ENCODE measurements around the gene CACNA1C.

CACNA1C gene

DNA sequence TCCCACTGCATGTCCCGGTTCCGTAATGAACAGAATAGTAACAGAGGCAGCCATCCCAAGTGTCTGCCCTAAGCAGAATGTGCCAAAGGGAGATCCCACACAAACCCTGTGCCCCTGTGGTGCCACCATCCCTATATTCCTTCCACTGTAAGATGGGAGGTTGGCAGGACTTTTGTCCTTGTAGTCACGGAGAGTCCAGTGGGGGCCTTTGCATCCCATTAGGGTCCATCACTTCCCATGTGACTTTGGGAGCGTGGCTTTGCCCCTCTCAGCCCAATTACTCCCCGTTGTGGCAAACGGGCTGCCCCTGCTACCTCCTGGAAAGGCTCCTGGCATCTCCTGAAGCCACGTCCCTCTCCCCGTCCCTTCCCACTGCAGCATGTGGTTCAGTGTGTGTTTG, 552.5 kb downstream of the CACNA1C start:
- no peak for DNase-seq (ENCODE audit: low spot score)

DNA sequence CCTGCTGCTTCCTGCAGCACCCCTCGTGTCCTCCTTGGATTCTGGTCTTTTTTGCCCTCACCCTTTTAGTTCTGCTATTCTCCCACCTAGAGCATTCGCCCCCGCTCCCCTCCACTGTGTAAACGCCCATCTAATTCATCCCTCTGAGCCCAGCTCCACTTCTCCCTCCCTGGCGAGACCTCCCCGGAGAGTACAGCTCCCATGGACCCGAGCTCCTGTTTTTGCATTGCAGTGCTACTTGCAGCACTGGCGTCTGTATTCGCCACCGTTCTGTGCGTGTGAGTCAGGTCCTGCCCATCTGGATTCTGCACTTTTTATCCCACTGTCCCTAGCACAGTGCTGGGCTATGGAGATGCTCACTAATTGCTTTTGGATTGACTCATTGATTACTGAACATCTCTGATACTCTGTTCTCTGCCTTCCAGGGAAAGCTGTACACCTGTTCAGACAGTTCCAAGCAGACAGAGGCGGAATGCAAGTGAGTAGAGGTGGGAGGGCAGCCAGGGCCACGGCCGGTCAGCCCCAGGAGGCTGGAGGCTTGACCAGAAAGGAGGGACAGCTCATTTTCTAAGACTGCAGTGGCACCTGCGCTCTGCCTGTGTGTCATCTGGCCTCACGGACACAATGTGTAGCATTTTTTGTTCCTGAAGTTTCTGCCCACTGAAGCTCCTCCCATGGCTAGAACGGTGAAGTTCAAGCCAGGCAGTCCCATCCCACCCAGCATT, 553.6 kb downstream of the CACNA1C start:
- DNase-seq (ENCODE audit: low spot score): no peak

DNA sequence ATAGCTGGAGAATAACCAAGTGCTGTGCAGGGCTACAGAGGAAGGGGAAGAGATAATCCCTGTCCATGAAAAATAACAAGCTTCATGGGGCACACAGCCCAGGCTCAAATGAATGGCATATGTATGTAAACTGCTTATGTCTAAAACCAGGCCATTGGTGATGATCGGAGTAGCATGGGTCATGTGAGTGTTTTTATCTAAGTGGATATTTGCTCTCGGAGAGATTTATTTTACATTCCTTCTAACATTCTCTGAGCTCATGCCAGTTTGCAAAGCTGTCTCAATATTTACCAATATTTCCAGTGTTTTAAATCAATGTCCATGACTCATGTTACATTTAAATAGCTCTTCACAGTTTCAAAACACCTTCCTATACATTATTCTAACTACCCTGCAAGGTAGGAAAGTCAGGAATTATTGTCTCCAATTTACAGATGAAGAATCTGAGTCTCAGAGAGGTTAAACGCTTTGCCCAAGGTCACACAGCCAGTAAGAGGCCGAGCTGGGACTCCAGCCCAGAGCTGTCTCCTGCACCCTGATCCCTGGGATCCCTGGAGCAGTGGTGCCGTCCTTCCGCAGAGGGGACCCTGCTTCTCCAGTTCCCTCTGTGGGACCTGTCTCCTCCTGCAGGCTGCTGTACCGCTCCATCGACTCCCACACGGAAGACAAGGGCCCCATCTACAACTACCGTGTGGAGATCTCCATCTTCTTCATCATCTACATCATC, 555.3 kb downstream of the CACNA1C start:
- no peak for DNase-seq (ENCODE audit: low spot score)

DNA sequence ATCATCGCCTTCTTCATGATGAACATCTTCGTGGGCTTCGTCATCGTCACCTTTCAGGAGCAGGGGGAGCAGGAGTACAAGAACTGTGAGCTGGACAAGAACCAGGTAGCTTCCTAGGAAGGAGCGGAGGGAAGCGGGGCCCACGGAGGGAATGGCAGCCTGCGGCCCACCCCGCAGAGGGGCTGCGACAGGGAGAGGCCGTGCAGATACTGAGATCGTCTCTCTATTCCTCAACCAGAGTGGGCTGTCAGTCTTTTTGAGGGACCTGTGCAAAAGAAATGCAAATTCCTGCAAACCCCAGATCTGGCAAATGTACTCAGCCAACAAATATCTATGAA, 555.8 kb downstream of the CACNA1C start:
- DNase-seq (ENCODE audit: low spot score): no peak

DNA sequence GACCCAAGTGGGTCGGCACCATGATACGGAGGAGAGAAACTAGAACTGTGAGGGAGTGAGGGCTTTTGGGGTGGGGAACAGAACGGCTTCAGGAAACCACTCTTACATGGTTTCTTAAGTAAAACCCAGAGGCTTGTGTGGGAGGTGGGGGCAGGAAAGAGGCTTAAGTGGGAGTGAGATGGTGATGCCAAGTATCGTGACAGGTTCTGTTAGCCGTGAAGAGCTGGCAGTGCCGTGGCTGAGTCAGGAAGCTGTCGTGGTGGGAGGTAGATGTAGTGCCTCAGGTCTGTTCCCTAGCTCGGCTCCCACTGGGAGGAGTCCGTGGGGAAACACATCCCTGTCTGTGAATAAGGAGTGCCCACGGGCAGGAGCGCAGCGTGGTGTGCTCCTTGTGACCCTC, 556.2 kb downstream of the CACNA1C start:
- no peak for DNase-seq (ENCODE audit: low spot score)

DNA sequence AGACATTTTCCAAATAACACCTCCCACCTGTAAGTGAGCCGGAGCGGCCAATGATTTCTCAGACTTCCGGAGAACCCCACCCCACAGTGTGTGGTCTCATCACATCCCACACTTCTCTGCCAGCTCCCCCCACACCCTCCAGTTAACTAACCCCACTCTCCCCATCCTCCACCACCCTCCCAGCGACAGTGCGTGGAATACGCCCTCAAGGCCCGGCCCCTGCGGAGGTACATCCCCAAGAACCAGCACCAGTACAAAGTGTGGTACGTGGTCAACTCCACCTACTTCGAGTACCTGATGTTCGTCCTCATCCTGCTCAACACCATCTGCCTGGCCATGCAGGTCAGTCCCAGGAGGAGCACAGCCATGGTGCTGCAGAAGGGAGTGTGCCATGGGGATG, 557.6 kb downstream of the CACNA1C start:
- no peak for DNase-seq (ENCODE audit: low spot score)

DNA sequence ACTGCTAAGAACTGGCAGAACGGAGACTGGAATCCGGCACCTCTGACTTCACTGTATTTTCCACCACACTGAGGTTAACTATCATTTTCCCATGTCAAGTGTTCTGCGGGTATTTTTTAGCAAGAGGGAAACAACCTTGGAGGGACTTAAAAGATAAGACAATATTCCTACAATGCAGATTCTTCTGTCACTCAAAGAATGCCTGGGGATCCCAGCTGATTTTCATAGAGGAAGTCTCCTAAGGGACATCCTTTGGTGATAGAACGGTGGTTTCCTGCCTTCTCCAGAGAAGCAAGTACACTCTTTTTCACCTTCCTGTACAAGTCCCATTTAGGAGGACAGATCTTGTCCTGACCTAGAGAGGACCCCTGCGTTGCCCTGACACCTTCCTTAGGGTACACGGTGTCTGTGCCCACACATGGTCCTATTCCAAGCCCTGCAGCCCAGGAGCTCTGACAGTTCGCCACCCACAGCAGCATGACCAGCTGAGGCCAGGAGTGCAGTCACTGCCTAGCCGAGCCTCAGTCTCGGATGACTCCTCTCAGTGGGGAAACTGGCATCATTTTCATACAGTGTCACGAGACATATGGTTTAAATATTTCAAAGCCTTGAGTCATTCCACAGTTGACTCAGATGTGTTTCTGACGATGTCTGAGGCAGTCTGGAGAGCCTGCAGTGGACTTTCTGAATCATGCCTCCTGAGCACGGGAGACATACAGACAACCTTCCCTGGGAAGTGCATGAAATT, 560.7 kb downstream of the CACNA1C start:
- DNase-seq (ENCODE audit: low spot score): peak; percentile 51

DNA sequence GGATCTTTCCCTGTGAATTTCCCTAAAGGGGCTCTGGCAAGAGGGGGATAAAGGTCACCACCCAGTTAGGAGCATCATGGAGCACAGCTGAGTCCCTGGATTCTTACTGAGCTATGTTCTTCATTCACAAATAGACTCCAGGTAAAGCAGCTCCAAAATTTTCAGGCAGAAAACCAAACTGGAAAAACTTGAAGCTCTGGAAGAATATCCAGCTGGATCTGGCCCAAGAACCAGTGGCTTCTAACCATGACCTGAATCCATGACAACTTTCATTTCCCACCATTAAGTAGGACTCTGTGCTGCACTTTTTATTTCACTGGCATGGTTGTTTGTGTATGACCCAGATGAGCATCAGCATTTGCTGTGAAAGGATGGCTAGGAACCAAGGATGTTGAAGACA, 561.6 kb downstream of the CACNA1C start:
- DNase-seq (ENCODE audit: low spot score): no peak

DNA sequence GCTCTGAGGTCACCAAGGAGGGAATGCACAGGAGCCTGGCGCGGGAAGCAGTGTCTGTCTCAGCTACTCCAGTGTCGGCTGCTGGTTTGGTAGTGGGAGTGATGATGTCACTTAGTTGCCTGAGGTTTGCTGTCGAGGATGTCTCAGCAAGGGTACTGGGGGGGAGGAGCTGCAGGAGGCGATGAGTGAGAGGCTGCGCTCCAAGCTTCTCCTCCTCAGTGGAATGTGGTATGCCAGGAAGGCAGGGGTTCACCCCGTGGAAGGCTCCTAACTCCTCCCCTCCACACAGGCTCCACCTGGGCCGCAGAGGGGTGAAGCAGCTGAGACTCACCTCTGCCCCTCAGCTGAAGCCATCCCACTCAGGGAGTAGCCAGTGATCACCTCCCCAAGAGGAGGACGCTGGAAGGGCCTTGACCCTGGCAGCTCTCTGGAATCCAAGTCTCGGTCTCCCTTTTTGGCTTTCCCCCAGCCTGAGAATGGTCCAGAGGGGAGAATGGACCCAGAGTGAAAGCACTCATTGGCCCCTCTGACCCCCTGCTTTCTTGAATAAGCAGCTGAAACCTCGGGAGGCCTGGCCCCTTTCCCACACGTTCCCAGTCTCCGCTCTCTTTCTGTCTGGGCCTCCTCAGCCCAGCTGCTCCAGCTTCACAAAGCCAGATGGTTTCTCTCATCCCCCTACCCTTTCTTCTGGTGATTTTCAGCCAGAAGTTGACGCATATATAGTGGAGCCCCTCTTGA, 563.0 kb downstream of the CACNA1C start:
- DNase-seq (ENCODE audit: low spot score): no peak

DNA sequence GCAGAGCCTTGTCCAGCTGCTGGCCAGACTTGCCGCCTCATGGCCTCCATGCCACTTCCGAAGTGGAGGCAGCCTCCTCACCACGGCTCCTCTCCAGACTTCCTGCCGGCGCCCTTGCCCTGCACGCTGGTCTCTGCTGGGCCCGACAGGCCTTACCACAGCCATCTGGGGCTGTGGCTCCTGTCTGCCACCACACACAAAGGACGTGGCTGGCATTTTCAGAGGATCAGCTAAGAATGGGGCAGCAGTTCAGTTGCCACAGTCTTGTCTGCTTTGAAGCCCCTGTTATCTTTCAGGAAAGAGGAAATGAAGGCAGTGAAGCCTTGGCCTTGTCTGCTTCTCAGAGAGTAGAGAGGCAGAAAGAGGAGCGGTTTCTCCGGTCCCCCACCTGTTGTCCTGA, 564.0 kb downstream of the CACNA1C start:
- no peak for DNase-seq (ENCODE audit: low spot score)

DNA sequence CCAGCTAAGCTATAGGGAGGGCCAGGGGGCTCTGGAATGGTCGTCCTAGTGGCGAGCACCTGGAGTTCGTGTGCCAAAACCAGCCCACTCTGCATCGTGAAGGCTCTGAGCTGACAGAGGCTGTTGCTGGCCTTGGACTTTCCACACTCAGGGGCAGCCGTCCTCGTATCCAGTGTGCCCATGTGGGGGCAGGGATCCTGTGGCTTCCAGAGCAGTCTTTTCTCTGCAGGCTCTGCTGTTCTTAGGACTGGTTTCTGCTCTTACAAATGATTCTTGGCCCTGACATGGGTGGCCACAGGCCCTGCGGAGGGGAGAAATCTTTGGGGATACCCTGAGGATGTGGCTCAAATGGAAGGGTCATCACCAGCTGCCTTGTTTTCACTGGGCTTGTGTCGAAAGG, 564.6 kb downstream of the CACNA1C start:
- no peak for DNase-seq (ENCODE audit: low spot score)

DNA sequence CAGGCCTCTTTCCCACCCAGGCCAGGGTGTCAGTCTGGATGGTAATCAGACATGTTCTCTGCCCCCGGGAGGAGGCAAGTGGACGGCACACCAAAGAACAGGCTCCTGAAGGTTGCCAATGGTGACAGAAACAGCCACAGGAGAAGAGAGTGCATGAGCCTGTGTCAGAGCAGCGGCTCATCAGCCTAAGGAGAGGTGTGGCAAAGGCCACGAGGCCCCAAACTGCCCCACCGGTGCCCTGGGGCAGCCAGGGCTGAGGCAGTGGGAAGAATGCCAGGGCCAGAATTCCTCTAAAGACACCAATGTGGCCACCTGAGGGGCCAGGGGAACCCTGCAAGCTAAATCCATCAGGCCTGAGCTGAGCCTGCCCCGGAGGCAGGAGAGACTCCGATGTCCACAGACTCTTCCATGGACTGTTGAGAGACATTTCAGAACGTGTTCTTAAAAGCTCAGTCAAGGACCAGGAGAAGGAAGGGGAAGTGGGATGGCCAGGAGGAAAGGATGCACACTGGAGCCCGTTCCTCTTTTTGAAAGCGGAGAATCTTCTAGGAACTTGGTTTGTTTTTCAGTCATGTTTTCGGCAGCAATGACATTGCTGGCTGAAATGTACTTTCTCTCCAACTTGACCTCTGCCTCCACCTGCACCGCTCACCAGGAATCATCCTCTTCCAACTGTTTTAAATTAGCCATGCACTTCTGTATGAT, 565.7 kb downstream of the CACNA1C start:
- DNase-seq (ENCODE audit: low spot score): no peak

DNA sequence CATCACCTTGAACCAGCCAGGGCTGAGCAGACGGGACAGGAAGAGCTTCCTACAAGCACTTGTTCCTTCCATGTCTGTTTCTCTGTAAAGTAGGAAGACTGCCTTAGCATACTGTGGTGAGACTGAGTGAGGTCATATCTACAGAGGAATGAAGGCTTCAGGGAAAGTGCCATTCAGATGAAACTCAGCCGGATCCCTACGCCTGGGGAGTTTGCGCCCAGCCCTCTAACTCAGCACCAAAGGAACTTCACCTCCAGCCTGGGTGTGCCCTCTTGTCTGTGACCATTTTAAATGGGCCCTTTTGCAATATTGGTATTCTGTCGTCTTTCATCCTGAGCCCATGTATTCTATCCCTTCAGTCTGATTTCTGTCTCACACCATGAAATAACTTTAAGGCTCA, 566.3 kb downstream of the CACNA1C start:
- DNase-seq (ENCODE audit: low spot score): no peak

DNA sequence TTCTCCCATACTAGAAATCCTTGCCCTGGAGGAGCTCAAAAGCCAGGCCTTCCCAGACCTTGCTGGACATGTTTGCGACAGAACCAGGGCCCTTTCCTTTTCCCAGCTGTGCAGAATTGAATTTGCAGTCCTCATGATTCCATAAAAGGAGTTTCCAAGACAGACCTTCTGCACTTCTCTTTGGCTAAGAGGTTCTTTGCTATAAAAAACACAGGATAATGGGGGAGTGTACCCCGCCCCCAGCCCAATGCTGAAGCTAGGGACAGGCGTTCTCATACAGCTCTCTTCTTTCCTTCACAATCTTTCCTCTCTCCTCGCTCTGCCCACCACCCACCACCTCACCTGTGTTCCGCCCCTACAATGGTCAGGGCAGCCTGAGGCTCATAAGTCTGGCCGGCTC, 569.7 kb downstream of the CACNA1C start:
- no peak for DNase-seq (ENCODE audit: low spot score)

DNA sequence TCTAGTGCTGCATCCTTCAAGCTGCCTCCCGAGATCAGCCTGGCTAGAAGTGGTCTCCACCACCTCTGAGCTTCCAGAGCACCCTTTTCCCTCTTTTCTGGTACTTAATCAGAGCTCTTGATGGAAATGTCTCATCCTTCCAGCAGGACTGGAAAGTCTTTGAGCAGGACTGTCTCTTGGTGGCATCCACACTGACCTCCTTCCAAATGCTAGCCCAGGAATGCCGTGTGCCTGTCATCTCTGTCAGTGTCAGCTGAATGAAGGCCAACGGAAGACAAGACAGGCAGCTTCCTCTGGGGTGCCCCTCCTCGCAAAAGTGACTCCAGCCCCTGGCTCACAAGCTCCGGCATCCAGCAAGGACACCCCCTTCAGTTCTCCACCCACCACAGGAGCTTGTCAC, 570.7 kb downstream of the CACNA1C start:
- DNase-seq (ENCODE audit: low spot score): no peak

DNA sequence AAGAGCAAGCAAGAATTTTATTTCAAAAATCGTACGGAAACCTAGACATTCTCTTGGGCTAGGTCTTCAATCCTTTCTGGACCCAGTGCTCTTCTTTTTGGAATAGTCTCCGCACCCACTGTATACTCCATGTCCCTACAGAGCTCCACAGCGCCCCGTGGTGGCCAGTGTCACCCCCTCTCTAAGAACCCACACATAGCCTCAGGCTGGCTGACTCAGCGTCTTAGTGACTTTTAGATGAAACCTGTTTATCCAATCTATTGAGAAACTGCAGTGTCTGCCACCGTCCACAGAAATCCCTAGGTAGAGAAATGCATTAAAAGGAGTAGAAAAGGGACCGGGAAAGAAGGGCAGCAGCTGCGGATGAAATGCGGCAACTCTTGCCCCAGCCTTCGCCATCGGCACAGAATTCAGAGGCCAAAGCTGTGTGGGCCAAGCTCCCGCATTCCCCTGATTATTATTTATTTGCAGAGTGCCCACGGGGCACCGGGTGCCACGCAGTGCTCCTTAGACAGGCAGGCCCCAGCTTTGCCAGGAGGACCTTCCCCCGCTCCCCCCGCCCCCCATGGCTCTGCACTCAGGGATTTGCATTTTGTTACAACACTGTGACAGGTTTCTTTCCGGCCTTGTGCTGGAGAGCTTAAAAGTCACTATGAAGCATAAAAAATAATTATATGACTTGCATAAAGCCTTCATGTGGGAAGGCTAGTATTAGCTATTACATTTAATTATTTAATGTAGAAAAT, 571.9 kb downstream of the CACNA1C start:
- no peak for DNase-seq (ENCODE audit: low spot score)

DNA sequence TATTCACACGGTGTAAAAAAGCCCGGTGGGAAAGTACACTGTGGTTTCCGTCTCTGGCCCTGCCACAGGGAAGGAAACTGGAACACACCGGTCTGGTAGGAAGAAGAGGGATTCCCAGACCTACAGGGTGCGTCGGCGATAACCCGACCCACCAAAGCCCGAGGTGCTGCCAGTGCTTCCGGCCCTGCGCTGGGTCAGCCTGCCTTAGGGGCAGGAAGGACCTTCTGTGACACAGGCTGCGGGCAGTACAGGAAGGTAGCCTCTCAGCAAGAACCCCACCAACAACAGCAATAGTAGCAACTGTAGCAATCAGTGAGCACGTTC, 572.5 kb downstream of the CACNA1C start:
- no peak for DNase-seq (ENCODE audit: low spot score)

DNA sequence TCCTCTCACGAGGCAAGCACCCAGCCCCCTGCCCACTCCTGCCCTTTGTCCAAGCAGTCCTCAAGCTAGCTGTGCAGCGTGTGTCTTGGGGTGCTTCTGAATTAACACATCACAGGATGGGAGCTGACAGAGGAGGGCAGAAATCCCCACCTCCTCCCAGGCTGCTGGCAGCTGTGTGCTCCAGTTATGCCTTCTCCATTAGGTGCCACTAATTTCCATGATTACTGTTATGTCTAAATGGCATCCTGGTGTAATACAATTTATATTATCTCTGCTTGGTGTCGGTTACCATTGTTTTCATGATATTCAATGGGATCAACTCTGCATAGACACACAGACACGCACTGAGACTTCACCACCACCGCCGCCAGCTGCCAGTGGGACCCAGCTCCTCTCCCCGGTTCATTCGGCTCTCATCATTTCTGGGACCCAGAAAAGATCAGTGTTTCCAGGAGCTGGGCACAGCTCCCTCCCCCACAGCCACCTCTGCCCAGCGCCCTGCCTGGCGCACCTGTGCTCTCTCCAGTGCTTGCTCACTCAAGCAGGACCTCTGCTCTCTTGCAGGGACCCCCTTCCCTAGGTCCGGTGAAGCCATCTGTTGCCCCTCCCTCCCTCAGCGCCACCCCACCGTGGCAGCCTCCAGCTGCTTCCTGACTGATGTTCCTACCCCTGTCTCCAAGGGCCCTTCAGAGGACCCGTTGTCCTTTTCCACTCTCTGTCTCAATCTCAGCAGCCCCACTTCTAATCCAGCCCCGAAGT, 574.5 kb downstream of the CACNA1C start:
- DNase-seq (ENCODE audit: low spot score): no peak

DNA sequence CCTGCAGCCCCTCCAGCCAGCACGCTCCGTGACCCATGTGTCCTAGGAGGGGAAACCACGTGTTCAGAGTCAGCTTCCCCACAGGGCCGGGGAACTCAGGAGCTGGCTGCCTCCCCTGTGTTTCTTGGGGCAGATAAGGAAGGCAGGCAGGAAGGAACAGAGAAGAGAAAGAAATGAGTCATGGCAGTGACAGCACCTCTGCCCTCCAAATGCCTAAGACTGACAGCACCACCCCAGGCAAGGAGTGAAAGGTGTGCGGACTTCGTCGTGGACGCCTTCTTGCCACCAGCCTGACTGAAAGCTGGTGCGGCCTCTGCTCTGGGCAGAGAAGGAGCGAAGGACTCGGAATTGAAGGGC, 575.0 kb downstream of the CACNA1C start:
- DNase-seq (ENCODE audit: low spot score): no peak

DNA sequence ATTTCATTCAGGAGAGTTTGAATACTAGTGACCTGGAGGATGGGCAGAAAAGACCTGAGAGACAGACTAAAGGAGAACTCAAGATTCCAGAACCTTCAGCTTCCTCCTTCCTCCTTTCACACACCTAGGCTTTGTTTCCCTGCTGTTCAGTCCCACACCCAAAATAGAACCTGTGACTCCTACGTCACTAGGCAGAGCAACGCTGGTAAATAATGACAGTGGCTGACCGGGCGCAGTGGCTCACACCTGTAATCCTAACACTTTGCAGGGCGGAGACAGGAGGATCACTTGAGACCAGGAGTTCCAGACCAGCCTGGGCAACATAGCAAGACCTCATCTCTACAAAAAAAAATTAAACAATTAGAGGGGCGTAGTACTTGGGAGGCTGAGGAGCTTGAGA, 575.6 kb downstream of the CACNA1C start:
- DNase-seq (ENCODE audit: low spot score): no peak

DNA sequence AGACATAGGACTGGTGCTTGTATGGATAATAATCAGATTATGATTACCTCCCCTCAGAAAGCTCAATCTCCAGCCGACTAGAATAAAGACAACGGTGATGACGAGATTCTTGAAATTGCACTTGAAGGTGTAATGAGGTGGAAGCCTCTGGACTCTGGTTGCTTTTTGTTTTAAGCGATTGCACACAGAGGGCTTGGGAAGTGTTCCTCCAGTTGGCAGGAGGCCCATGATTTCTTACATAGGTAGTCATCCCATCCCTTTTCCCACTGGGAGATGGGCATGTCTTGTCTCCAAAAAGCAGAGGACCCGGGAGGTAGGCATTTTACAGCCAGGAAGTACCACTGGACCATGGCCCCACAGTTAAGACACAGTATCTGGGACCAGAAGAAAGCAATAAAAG, 576.3 kb downstream of the CACNA1C start:
- DNase-seq (ENCODE audit: low spot score): no peak

Data from LoVo (cell line).